ENCODE results near the gene AP3S2.
"Not testable (repeated sequence)": the region's sequence is repeated elsewhere in the genome, so short reads cannot be mapped to it uniquely, and the experiment has no call there.

The AP3S2 gene

GRCh38 chr15:89888214-89888804 is 5.5 kb downstream of the AP3S2 start:
- H3K27ac Mint-ChIP-seq = no peak overlapping the region
- H3K4me3 Mint-ChIP-seq = no peak overlapping the region
- no peaks in the 10 kb centered on the region for H3K9me3 Mint-ChIP-seq
- peaks cover 26% of the 10 kb centered on the region for H3K36me3 Mint-ChIP-seq (ENCODE audit: low read depth)
- H3K4me1 Mint-ChIP-seq (ENCODE audit: low read depth) = peaks cover 26% of the 10 kb centered on the region
- H3K27me3 Mint-ChIP-seq (ENCODE audit: low read depth) = no peaks in the 10 kb centered on the region

GRCh38 chr15:89885611-89886010 is 8.2 kb downstream of the AP3S2 start:
- H3K4me3 Mint-ChIP-seq = no peak overlapping the region
- peaks cover 8% of the 10 kb centered on the region for H3K4me1 Mint-ChIP-seq (ENCODE audit: low read depth)
- H3K27me3 Mint-ChIP-seq (ENCODE audit: low read depth) = no peaks in the 10 kb centered on the region
- H3K36me3 Mint-ChIP-seq (ENCODE audit: low read depth) = peaks cover 22% of the 10 kb centered on the region
- no peaks in the 10 kb centered on the region for H3K9me3 Mint-ChIP-seq
- H3K27ac Mint-ChIP-seq = no peak overlapping the region

GRCh38 chr15:89885179-89885578 is 8.6 kb downstream of the AP3S2 start:
- H3K9me3 Mint-ChIP-seq; H3K27me3 Mint-ChIP-seq (ENCODE audit: low read depth); H3K27ac Mint-ChIP-seq; H3K4me1 Mint-ChIP-seq (ENCODE audit: low read depth); H3K4me3 Mint-ChIP-seq: not testable (repeated sequence)
- H3K36me3 Mint-ChIP-seq (ENCODE audit: low read depth) = peaks cover 22% of the 10 kb centered on the region

GRCh38 chr15:89883518-89883917 is 10.3 kb downstream of the AP3S2 start:
- Mint-ChIP-seq H3K4me1 (ENCODE audit: low read depth) (peaks cover 3% of the 10 kb centered on the region), H3K36me3 (ENCODE audit: low read depth) (peaks cover 13% of the 10 kb centered on the region), H3K27me3 (ENCODE audit: low read depth) (no peaks in the 10 kb centered on the region), H3K9me3 (no peaks in the 10 kb centered on the region), H3K27ac (no peak overlapping the region), H3K4me3 (no peak overlapping the region)

GRCh38 chr15:89880727-89881126 is 13.1 kb downstream of the AP3S2 start:
- H3K27me3 Mint-ChIP-seq (ENCODE audit: low read depth) = no peaks in the 10 kb centered on the region
- no peak overlapping the region for H3K4me3 Mint-ChIP-seq
- H3K9me3 Mint-ChIP-seq = no peaks in the 10 kb centered on the region
- H3K4me1 Mint-ChIP-seq (ENCODE audit: low read depth) = no peaks in the 10 kb centered on the region
- peaks cover 15% of the 10 kb centered on the region for H3K36me3 Mint-ChIP-seq (ENCODE audit: low read depth)
- no peak overlapping the region for H3K27ac Mint-ChIP-seq

- no peaks in the 10 kb centered on the region for H3K9me3 Mint-ChIP-seq
- H3K4me3 Mint-ChIP-seq = no peak overlapping the region
- peaks cover 2% of the 10 kb centered on the region for H3K4me1 Mint-ChIP-seq (ENCODE audit: low read depth)
- H3K27me3 Mint-ChIP-seq (ENCODE audit: low read depth) = no peaks in the 10 kb centered on the region
- peaks cover 19% of the 10 kb centered on the region for H3K36me3 Mint-ChIP-seq (ENCODE audit: low read depth)
- H3K27ac Mint-ChIP-seq = no peak overlapping the region
Observed at GRCh38 chr15:89878323-89878722, 15.5 kb downstream of the AP3S2 start.

- Mint-ChIP-seq H3K36me3 (ENCODE audit: low read depth) (peaks cover 19% of the 10 kb centered on the region), H3K4me1 (ENCODE audit: low read depth) (peaks cover 2% of the 10 kb centered on the region)
Observed at GRCh38 chr15:89877083-89877425, 16.7 kb downstream of the AP3S2 start.

GRCh38 chr15:89876396-89877082 is 17.3 kb downstream of the AP3S2 start:
- Mint-ChIP-seq H3K9me3 (no peaks in the 10 kb centered on the region), H3K4me3 (no peak overlapping the region), H3K27ac (no peak overlapping the region), H3K36me3 (ENCODE audit: low read depth) (peaks cover 19% of the 10 kb centered on the region), H3K27me3 (ENCODE audit: low read depth) (no peaks in the 10 kb centered on the region), H3K4me1 (ENCODE audit: low read depth) (peaks cover 2% of the 10 kb centered on the region)

More at GRCh38 chr15:89877083-89877425, 16.7 kb downstream of the AP3S2 start:
- H3K27ac Mint-ChIP-seq = no peak overlapping the region
- no peak overlapping the region for H3K4me3 Mint-ChIP-seq
- no peaks in the 10 kb centered on the region for H3K9me3 Mint-ChIP-seq
- no peaks in the 10 kb centered on the region for H3K27me3 Mint-ChIP-seq (ENCODE audit: low read depth)

GRCh38 chr15:89875741-89876140 is 18.1 kb downstream of the AP3S2 start:
- Mint-ChIP-seq H3K27me3 (ENCODE audit: low read depth) (no peaks in the 10 kb centered on the region), H3K4me3 (no peak overlapping the region), H3K27ac (no peak overlapping the region), H3K36me3 (ENCODE audit: low read depth) (peaks cover 21% of the 10 kb centered on the region), H3K4me1 (ENCODE audit: low read depth) (peaks cover 2% of the 10 kb centered on the region), H3K9me3 (no peaks in the 10 kb centered on the region)

- H3K36me3 Mint-ChIP-seq (ENCODE audit: low read depth) = peaks cover 27% of the 10 kb centered on the region
- H3K27me3 Mint-ChIP-seq (ENCODE audit: low read depth) = no peaks in the 10 kb centered on the region
- H3K9me3 Mint-ChIP-seq = no peaks in the 10 kb centered on the region
- H3K4me1 Mint-ChIP-seq (ENCODE audit: low read depth) = peaks cover 2% of the 10 kb centered on the region
- H3K4me3 Mint-ChIP-seq = no peak overlapping the region
- H3K27ac Mint-ChIP-seq = no peak overlapping the region
Observed at GRCh38 chr15:89874926-89875564, 18.7 kb downstream of the AP3S2 start.

- Mint-ChIP-seq H3K4me3 (no peak overlapping the region), H3K36me3 (ENCODE audit: low read depth) (peaks cover 22% of the 10 kb centered on the region), H3K27ac (no peak overlapping the region), H3K27me3 (ENCODE audit: low read depth) (no peaks in the 10 kb centered on the region), H3K9me3 (no peaks in the 10 kb centered on the region), H3K4me1 (ENCODE audit: low read depth) (peaks cover 3% of the 10 kb centered on the region)
Observed at GRCh38 chr15:89870688-89871288, 23.0 kb downstream of the AP3S2 start.

- Mint-ChIP-seq H3K27me3 (ENCODE audit: low read depth) (no peaks in the 10 kb centered on the region), H3K27ac (no peak overlapping the region), H3K9me3 (no peaks in the 10 kb centered on the region), H3K36me3 (ENCODE audit: low read depth) (peaks cover 20% of the 10 kb centered on the region), H3K4me3 (no peak overlapping the region), H3K4me1 (ENCODE audit: low read depth) (peaks cover 2% of the 10 kb centered on the region)
Observed at GRCh38 chr15:89870006-89870405, 23.8 kb downstream of the AP3S2 start.

GRCh38 chr15:89869490-89869889 is 24.3 kb downstream of the AP3S2 start:
- not testable (repeated sequence) for H3K27me3 Mint-ChIP-seq (ENCODE audit: low read depth); H3K4me1 Mint-ChIP-seq (ENCODE audit: low read depth); H3K4me3 Mint-ChIP-seq; H3K9me3 Mint-ChIP-seq; H3K27ac Mint-ChIP-seq
- H3K36me3 Mint-ChIP-seq (ENCODE audit: low read depth) = peaks cover 19% of the 10 kb centered on the region

- no peaks in the 10 kb centered on the region for H3K27me3 Mint-ChIP-seq (ENCODE audit: low read depth)
- H3K27ac Mint-ChIP-seq = no peak overlapping the region
- H3K4me1 Mint-ChIP-seq (ENCODE audit: low read depth) = peaks cover 7% of the 10 kb centered on the region
- peaks cover 16% of the 10 kb centered on the region for H3K36me3 Mint-ChIP-seq (ENCODE audit: low read depth)
- H3K9me3 Mint-ChIP-seq = no peaks in the 10 kb centered on the region
- no peak overlapping the region for H3K4me3 Mint-ChIP-seq
Observed at GRCh38 chr15:89864958-89865739, 28.6 kb downstream of the AP3S2 start.
